HG03521 (cell line): Measurements from ENCODE around the gene ZNF3.

ENCODE experiments used
- ATAC-seq: cut with Tn5 transposase; IDR thresholded peaks from one replicate; pipeline ENCODE4 v1.9.1; 2021; ENCODE audit warnings: mild to moderate bottlenecking, moderate library complexity; ENCODE audit not compliant: unreplicated experiment

ZNF3 gene

DNA sequence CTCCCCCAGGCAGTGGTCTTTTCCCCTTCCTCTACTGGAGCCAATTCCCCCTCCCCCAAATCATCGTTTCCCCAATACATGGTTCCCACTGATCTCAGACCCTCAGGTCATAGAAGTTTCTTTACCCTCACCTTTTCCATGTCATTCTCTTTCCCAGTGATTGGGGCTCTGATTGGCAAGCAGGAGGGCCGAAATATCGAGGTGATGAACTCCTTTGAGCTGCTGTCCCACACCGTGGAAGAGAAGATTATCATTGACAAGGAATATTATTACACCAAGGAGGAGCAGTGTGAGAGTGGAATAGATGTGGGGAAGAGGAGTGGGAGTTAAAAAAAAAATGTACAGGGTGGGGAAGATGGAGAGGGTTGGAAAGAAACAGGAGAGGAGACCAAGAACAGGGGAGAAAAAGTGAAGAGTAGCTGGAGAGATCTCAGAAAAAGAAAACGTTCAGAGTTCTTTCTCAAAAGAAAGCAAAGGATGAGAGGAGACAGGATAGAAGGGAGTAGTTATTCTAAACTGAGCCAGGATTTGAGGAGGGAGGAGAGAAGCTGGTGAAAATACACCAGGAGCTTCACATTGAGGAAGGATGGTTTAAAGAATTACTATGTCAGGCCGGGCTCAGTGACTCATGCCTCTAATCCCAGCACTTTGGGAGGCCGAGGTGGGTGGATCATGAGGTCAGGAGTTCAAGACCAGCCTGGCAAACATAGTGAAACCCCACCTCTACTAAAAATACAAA, 8.1 kb upstream of the ZNF3 start:
- no peak for ATAC-seq

- ATAC-seq = peak; percentile 42
Measured at GRCh38 chr7:100088621-100089457, 7.3 kb upstream of the ZNF3 start, which contains the start of gene COPS6. TSS of gene COPS6 (plus strand) at chr7:100088969. CDS start at chr7:100088991, 22 bp downstream.

- no peak for ATAC-seq
Measured at GRCh38 chr7:100088095-100088620, 6.6 kb upstream of the ZNF3 start.

DNA sequence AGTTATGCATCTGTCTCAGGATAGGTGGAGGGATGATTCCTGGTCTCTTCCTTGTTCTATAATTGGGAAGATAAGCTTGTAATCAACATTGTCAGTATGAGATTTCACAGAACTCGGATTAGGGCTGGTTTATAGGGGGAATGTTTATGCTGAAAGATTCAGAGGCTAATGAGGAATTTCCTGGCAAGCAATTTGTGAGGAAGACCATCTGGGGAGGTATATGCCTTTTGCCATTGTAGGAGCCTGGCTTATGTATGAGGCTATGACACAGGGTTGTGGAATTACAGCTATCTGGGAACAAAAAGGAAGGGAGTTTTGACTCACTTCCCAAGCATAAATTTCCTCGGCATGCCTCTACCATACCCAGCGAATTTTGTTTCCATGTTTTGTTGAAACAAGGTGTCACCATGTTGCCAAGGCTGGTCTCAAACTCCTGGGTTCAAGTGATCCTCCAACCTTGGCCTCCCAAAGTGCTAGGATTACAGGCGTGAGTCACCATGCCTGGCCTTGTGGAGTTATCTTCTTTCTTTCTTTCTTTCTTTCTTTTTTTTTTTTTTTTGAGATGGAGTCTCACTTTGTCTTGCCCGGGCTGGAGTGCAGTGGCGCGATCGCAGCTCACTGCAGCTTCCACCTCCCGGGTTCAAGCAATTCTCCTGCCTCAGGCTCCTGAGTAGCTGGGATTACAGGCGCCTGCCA, 5.7 kb upstream of the ZNF3 start:
- no peak for ATAC-seq

DNA sequence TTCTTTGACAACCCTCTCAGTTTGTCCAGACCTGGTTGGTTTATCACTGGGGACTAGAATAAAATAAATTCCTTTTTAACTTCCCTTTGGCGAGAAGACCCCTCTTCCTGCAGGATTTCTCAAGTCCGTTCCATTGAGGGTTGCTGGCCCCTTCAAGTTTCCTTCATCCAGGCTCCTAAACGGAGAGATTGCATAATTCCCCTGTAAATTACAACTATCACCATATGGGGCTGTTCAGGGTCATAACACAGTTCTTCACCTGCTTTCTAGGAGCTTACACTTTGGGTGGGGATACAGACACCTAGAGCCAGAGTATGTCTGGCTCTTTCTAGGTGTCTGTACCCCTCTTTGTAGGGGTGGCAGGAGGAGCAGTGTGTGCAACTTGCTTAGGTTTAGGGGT, 4.0 kb upstream of the ZNF3 start:
- ATAC-seq = no peak

DNA sequence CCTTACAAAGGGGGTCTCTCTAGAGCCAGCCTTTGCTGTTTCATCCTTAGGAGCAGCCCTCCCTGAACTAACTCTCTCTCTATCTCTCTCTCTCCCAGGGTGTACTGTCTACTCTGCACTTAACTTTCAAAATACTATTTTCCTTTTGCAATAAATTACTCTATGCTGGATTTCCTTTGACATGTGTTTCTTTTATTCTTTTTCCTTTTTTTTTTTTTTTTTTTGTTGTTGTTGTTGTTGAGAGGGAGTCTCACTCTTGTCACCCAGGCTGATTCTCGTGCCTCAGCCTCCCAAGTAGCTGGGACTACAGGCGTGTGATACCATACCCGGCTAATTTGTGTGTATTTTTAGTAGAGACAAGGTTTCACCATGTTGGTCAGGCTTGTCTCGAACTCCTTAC, 1.5 kb upstream of the ZNF3 start:
- ATAC-seq = no peak

DNA sequence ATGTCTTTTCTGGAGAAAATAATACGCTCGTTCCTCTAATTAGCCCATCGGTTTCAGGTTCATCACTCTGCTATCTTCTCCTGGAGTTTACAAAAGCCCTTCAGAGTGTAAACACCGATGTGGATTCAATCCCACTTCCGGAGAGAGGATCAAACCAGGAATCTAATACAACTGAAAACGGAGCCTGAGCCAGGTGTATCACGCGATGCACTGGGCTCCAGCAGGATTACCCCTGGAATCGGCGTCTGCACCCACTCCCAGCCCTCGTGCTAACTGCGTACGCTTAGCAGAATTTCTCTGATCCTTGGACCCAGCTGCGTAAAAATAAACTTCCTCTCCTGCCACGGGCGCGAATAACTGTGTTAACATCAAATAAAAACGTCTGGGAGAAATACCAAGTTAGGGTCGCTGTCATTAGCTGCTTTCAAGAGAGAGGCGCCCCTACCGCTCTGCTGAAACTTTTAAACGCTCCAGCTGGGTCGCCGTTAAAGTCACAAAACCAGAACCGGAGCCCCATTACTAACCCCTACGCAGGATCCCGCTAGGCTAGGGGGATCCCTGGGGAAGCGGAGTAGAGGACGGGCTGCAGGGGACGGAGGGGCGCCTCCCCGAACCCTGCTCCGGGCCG, 502 bp downstream of the ZNF3 start:
- ATAC-seq = peak; percentile 3

GRCh38 chr7:100079024-100079560, 2.4 kb downstream of the ZNF3 start:
- no peak for ATAC-seq

- no peak for ATAC-seq
Measured at GRCh38 chr7:100077205-100077604, 4.3 kb downstream of the ZNF3 start.

DNA sequence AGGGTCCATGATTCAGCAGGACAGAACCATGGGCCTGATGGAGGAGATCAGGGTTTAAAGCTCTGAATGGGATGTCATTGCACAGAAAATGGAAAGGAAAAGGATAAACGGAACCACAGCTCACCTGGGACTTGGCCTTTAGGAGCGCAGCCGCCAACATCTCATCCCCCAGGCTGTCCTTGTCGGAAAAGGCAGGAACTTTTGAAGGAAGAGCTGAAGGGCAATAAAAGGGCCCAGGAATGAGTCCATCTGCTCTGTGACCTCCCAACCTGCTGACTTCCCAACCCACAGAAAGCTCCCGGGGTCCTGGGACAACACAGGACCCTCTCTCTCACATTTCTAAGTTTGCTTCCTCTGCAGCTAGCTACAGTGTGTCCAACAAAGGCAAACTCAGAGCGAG, 6.1 kb downstream of the ZNF3 start:
- no peak for ATAC-seq

- ATAC-seq = no peak
Measured at GRCh38 chr7:100074841-100075240, 6.7 kb downstream of the ZNF3 start.

DNA sequence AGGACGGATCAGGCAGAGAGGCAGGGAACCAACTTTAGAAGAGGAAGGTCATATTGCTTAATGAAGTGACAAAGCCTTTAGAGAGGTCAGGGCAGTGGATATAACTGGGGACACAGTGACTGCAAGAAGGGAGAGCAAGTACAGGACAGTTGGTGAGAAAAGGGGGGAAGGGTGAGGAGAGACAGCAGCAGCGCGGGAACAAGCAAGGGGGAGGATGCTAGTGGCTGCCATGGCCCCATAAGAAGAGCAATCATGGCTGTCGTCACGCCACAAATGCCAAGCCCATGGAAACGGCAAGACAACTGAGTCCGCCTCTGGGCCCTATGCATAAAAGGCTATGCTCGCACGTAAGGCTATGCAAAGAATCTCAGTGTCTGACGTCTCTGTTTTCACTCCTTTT, 9.1 kb downstream of the ZNF3 start:
- ATAC-seq = no peak

DNA sequence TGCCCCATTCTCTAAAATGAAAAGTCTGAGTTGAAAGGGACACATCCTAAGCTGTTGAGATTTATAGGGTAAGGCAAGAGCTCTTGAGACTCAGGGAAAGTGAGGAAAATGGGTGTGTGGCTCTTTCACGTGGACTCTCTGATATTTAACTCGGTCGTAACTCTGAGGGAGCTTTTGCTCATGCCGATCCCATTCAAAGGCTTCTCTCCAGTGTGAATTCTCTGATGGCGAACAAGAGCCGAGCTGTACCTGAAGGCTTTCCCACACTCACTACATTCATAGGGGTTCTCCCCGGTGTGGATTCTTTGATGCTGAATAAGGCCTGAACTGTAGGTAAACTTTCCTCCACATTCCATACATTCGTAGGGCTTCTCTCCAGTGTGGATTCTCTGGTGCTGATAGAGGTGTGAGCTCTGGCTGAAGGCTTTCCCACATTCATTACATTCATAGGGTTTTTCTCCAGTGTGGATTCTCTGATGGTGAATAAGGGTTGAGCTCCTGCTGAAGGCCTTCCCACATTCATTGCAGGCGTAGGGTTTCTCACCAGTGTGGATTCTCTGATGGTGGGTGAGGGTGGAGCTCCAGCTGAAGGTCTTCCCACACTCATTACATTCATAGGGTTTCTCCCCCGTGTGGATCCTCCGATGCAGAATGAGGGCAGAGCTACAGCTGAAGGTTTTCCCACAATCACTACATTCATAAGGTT, 10.4 kb downstream of the ZNF3 start:
- no peak for ATAC-seq

DNA sequence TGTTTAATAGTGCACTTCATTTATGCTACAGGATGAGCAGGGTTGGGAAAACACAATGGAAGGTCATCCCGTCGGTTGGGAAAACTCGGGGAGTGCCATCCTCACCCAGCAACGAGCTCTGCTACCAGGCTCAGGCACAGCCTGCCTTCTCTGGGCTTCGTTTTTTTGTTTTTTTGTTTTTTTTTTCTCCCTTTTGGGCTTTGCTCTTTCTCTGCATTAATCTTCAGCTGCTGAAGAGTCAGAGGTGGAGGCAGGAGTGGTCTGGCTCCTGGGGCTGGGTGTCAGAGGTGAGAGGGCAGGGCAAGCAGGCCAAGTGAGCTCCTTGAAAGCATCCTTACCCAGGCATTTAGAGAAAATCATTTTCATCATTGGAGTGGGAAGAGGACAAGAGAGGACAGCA, 11.5 kb downstream of the ZNF3 start:
- ATAC-seq = no peak

DNA sequence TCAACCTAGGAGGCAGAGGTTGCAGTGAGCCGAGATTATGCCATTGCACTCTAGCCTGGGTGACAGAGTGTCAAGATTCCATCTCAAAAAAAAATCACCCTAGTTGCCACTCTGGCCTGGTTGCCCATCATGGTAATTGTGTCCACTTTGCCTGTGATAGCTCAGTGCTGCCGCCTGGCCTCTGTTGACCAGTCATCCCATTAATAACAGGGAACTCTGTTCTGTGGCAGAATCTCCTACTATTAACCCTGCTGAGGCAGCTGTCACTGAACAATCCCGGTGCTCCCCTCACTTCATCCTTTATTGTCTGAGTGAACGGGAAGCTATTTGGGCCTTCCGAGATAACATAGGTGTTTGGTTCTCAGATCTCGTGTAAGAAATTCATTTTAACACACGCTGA, 14.6 kb downstream of the ZNF3 start:
- ATAC-seq = no peak

DNA sequence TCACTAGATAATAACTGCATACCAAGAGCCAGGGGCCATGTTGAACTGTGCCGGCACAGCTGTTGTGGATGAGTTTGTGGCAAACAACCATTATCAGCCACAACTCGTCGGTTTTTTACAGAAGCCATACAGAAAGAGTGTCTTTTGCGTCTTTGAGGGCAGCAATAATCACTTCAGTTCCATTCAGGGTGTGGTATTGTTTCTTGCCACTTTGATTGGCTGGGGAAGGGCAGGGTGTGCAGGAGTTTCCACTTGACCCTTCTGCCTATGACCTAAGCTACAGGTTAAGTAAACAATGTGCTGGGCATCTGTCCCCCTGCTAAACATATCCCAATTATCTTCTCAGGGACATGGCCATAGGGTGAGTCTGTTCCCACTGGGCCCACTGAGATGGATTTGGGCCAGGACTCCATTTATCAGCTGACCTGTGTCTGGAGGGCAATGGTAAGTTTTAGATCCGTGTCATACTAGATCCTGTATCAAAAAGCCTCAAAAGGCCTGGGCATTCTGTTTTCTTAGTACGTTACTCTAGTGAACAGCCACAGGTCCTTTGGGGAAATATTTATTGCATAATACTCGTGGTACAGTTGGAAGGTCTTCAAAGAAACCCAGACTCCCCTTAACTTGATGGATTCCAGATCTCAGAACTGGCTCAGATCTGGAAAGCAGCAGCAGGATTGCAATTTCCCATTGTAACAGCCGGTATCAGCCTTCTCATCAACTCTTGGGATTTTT, 15.9 kb downstream of the ZNF3 start:
- ATAC-seq = no peak

DNA sequence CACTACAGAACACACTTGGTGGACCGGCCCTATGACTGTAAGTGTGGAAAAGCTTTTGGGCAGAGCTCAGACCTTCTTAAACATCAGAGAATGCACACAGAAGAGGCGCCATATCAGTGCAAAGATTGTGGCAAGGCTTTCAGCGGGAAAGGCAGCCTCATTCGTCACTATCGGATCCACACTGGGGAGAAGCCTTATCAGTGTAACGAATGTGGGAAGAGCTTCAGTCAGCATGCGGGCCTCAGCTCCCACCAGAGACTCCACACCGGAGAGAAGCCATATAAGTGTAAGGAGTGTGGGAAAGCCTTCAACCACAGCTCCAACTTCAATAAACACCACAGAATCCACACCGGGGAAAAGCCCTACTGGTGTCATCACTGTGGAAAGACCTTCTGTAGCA, 17.4 kb downstream of the ZNF3 start:
- no peak for ATAC-seq

DNA sequence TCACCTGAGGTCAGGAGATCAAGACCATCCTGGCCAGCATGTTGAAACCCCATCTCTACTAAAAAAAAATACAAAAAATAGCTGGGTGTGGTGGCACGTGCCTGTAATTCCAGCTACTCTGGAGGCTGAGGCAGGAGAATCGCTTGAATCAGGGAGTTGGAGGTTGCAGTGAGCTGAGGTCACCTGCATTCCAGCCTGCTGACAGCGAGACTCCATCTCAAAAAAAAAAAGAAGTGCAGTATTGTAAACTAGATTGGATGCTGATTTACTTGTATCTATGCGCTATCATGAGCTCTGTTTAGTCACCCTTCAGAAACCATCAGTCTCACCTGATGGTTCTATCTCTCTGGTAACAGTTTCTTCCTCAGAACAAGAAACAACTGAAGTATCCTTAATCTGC, 18.1 kb downstream of the ZNF3 start:
- no peak for ATAC-seq

GRCh38 chr7:100061518-100062193, 19.9 kb downstream of the ZNF3 start:
- ATAC-seq = no peak
